Measurements from ENCODE around the gene SSX3.

- TF ChIP-seq, protein P1, sequence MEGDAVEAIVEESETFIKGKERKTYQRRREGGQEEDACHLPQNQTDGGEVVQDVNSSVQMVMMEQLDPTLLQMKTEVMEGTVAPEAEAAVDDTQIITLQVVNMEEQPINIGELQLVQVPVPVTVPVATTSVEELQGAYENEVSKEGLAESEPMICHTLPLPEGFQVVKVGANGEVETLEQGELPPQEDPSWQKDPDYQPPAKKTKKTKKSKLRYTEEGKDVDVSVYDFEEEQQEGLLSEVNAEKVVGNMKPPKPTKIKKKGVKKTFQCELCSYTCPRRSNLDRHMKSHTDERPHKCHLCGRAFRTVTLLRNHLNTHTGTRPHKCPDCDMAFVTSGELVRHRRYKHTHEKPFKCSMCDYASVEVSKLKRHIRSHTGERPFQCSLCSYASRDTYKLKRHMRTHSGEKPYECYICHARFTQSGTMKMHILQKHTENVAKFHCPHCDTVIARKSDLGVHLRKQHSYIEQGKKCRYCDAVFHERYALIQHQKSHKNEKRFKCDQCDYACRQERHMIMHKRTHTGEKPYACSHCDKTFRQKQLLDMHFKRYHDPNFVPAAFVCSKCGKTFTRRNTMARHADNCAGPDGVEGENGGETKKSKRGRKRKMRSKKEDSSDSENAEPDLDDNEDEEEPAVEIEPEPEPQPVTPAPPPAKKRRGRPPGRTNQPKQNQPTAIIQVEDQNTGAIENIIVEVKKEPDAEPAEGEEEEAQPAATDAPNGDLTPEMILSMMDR (IDR thresholded peaks at IDR 0.05; ENCODE audit: insufficient read depth, low read length): no peak
- TF ChIP-seq POLR2AphosphoS5 (IDR thresholded peaks at IDR 0.05; ENCODE audit: low read depth): no peak
- TF ChIP-seq REST (IDR thresholded peaks at IDR 0.05; ENCODE audit: insufficient replicate concordance, low read depth): no peak
- TF ChIP-seq GABPA (IDR thresholded peaks at IDR 0.05; ENCODE audit: low read depth): no peak
Measured at GRCh38 chrX:48306175-48306574, 50.3 kb downstream of the SSX3 start.
